ENCODE data around the gene FOXL2NB. TPM values are rescaled to one million over a fixed set of nuclear protein-coding genes. Genes with fewer than 3 reads are reported as not detected.

Gene FOXL2NB
- total RNA-seq, 2 donors from 2014 or later = not detected

GRCh38 chr3:138950701-138951100 is 3.7 kb downstream of the FOXL2NB start:
- no peak for TF ChIP-seq CTCF (IDR thresholded peaks at IDR 0.05)
- Histone ChIP-seq H3K36me3 (no peaks in the 10 kb centered on the region), H3K4me1 (peaks cover 23% of the 10 kb centered on the region), H3K27ac (no peak overlapping the region), H3K27me3 (peaks cover 60% of the 10 kb centered on the region), H3K9ac (ENCODE audit: low read depth in 2 of 2, low read length in 2 of 2) (no peak overlapping the region), H3K4me3 (no peak overlapping the region), H3K9me3 (no peaks in the 10 kb centered on the region)
- intact Hi-C loops (cut with DNase I) = no loop called here
- DNase-seq = no peak

GRCh38 chr3:138960417-138960852 is 13.4 kb downstream of the FOXL2NB start:
- Histone ChIP-seq H3K36me3 (no peaks in the 10 kb centered on the region), H3K4me3 (no peak overlapping the region), H3K9me3 (no peaks in the 10 kb centered on the region), H3K9ac (ENCODE audit: low read depth in 2 of 2, low read length in 2 of 2) (no peak overlapping the region), H3K4me1 (no peaks in the 10 kb centered on the region), H3K27ac (no peak overlapping the region), H3K27me3 (peaks cover 18% of the 10 kb centered on the region)
- TF ChIP-seq CTCF (IDR thresholded peaks at IDR 0.05) = no peak
- intact Hi-C loops (cut with DNase I) = no loop called here
- DNase-seq = no peak

GRCh38 chr3:138962854-138963560 is 16.0 kb downstream of the FOXL2NB start:
- no peak for DNase-seq
- no peaks in the 10 kb centered on the region for H3K9me3 ChIP-seq
- no peak overlapping the region for H3K27ac ChIP-seq
- intact Hi-C loops (cut with DNase I) = no loop called here
- no peaks in the 10 kb centered on the region for H3K4me1 ChIP-seq
- no peak overlapping the region for H3K4me3 ChIP-seq
- H3K36me3 ChIP-seq = no peaks in the 10 kb centered on the region
- H3K9ac ChIP-seq (ENCODE audit: low read depth in 2 of 2, low read length in 2 of 2) = no peak overlapping the region
- TF ChIP-seq CTCF (IDR thresholded peaks at IDR 0.05) = no peak
- peaks cover 18% of the 10 kb centered on the region for H3K27me3 ChIP-seq

- intact Hi-C loops (cut with DNase I) = no loop called here
- Histone ChIP-seq H3K4me3 (no peak overlapping the region), H3K9me3 (no peaks in the 10 kb centered on the region), H3K9ac (ENCODE audit: low read depth in 2 of 2, low read length in 2 of 2) (no peak overlapping the region), H3K36me3 (no peaks in the 10 kb centered on the region), H3K4me1 (no peaks in the 10 kb centered on the region), H3K27ac (no peak overlapping the region), H3K27me3 (peaks cover 18% of the 10 kb centered on the region)
- no peak for DNase-seq
- TF ChIP-seq CTCF (IDR thresholded peaks at IDR 0.05) = no peak
Measured at GRCh38 chr3:138964264-138964663, 17.2 kb downstream of the FOXL2NB start.

GRCh38 chr3:138964923-138965322 is 17.9 kb downstream of the FOXL2NB start:
- Histone ChIP-seq H3K4me1 (no peaks in the 10 kb centered on the region), H3K27ac (no peak overlapping the region), H3K9ac (ENCODE audit: low read depth in 2 of 2, low read length in 2 of 2) (no peak overlapping the region), H3K36me3 (no peaks in the 10 kb centered on the region), H3K4me3 (no peak overlapping the region), H3K27me3 (peaks cover 18% of the 10 kb centered on the region), H3K9me3 (no peaks in the 10 kb centered on the region)
- TF ChIP-seq CTCF (IDR thresholded peaks at IDR 0.05) = no peak
- DNase-seq = no peak
- intact Hi-C loops (cut with DNase I) = no loop called here
